Measurements from ENCODE around the gene UQCRQ.
"Not testable (repeated sequence)": the region's sequence is repeated elsewhere in the genome, so short reads cannot be mapped to it uniquely, and the experiment has no call there.

UQCRQ gene

DNA sequence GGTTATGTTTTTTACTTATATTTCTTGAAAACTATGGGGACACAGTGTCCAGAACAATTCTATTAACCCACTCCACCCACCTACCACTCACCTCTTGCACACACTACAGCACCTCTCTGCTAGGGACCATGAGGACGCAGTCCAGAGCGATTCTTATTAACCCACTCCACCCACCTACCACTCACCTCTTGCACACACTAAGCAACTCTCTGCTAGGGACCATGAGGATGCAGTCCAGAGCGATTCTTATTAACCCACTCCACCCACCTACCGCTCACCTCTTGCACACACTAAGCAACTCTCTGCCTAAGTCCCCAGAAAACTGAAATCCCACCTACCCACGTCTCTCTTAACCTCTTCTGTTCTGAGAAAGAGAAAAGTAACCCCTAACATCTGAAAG, 33.8 kb upstream of the UQCRQ start:
- DNase-seq (ENCODE audit: low read depth, low spot score): no peak

DNA sequence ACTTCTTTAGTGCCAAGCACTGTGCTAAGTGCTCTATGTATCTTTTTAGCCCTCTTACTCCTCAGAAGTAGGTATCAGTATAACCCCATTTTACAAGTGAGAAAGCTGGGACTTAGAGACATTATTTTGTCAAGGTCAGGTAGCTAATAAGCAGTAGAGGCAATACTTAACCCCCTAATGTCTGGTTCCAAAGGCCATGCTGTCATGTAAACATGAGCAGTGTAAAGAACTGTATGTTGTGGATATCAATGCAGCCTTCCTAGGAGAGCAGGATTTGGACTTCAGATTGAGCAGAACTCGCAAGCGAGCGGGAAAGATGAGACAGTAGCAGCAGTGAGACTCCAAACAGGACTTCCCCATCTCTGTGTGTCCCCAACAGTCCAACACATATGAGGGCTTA, 32.4 kb upstream of the UQCRQ start:
- no peak for DNase-seq (ENCODE audit: low read depth, low spot score)

DNA sequence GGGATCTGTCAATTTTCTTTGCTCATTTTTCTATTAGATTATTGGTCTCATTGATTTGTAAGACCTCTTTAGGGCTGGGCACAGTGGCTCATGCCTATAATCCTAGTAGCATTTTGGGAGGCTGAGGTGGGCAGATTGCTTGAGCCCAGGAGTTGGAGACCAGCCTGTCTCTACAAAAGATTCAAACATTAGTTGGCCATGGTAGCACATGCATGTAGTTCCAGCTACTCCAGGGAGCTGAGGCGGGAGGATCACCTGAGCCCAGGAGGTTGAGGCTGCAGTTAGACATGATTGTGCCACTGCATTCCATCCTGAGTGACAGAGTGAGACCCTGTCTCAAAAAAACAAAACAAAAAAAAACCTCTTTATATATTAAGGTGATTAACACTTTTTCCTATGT, 29.6 kb upstream of the UQCRQ start:
- DNase-seq (ENCODE audit: low read depth, low spot score): no peak

DNA sequence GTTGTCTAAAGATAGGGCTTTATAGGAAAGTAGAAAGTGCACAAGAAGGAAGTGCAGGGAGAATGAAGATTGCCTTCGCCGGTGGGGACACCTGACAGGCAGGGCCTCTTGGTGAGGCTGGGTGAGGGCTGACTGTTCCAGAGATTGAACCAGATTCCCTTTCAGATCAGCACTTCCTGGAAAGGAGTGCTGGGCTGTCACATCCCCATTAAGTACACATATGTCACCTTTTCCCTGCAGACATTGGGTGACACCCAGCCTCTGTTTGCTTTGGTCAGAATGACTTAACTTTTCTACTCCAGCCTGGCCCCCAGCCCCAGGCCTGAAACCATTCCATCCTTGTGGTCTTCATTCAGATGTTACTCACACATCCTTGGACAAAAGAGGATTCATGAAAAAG, 28.6 kb upstream of the UQCRQ start:
- no peak for DNase-seq (ENCODE audit: low read depth, low spot score)

DNA sequence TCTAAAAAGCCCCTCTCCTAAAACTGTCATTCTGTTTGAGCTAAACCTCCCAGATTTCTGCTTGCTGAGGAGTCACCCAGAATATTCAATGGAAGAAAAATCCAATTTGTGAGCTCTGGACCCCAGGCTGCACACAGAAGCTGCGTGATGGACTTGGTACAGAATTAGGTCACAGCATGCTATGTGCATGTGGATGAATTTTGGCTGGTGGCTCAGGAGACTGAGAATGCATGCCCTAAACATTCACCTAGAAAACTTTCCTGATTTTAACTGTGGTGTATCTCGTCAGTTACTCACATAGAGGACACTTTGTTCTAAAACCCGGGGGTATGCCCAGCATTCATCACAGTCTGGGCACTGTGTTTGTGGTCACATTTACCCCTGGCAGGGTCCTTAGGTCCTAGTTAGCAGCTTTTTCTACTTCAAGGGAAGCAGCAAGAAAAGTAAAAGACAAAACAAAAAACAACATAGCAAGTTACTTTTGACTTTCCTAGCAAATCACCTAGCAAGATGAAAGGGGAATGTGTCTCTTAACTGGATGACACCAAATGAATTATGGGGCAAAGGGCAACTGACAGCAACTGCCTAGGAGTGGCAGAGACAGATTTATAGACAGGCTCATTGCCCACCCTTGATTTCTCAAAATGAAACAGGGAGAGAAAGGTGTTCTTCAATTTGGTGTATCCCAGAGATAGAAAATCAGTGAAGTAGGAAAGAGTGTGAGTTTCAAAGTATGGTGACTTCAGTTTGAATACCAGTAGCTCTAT, 27.7 kb upstream of the UQCRQ start:
- DNase-seq (ENCODE audit: low read depth, low spot score): no peak

DNA sequence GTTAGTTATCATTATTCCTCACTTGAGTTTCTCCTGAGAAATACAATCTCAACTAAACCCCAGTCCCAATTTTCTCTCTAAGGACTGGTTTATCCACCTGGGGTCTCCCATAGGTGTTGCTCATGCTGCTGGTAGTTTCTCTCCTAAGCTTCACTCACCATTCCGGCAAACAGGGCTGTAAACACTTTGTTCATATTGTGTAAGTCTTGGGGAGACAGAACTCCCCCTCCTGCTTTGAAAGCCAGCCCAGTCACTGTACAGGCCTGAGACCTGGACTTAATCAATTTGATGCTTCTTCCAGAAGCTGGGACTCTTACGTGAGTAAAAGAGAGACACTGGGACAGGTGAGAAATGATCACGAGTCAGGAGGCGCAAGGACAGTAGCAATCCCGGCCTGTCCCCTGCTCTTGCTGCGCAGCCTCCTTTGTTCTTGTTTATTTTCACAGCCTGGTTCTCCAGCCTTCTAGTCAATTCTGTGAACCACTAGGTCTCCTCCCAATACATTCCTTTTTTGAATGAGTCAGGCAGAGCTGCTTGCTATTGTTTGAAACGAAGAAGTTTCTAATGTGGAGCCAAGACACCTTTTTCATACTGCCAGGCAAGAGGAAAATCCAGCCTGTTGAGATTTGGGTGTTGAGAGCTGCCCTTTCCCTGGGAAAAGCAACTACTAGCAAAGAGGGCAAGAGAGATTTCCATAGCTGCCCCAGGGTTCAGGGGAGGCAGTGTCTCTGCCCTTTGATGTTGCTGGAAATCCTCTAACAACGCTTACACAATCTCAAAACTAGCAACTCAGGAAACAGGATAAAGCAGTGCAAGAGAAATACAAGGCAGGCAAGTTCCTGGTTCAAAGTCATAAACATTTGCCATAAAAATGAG, 26.8 kb upstream of the UQCRQ start:
- DNase-seq (ENCODE audit: low read depth, low spot score): peak; percentile 82

DNA sequence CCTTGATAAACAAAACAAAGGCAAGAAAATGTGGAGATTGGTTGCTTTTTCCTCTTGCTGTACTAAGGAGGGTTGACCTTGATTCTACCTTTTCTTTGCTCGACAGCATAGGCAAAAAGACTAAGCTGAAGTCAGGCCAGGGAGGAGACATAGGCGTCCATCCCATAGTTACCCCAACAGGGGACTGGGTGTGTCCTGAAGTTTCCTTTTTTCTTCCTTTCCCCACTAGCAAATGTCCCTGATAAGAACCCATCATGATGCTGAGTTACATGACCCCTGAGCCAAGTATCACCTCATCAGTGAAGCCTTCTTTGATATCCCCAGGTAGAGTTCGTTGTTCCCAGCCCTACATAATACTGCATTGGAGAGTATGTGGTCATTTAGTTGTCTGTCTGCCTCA, 26.1 kb upstream of the UQCRQ start:
- no peak for DNase-seq (ENCODE audit: low read depth, low spot score)

DNA sequence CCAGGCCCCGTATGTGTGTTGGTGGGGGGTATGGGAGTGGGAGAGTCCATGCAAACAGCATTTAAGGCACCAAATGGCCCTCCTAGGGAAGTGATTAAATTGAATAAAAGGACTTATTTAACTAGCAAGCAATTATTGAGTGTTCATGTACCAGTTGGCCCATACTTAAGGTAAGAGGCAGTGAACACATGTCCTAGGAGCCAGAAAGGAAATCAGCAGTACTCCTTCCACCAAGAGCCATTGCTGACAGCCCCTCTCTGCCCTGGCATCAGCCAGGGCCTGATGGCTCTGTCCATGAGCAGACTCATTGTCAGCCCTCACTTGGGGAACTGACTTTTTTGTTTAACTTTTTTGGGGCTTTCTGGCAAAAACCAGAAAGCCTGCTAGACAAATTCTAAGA, 25.5 kb upstream of the UQCRQ start:
- no peak for DNase-seq (ENCODE audit: low read depth, low spot score)

DNA sequence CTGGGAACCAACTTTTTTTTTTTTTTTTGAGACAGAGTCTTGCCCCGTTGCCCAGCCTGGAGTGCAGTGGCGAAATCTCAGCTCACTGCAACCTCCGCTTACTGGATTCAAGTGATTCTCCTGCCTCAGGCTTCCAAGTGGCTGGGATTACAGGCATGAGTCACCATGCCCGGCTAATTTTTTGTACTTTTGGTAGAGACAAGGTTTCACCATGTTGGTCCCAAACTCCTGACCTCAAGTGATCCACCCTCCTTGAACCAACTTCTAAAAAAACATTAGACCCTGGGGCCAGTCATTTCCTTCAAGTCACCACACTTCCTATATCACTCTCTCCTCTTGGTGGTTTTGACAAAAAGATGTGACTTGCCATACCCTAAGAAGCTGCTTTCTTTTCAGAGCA, 25.1 kb upstream of the UQCRQ start:
- DNase-seq (ENCODE audit: low read depth, low spot score): peak; percentile 34

DNA sequence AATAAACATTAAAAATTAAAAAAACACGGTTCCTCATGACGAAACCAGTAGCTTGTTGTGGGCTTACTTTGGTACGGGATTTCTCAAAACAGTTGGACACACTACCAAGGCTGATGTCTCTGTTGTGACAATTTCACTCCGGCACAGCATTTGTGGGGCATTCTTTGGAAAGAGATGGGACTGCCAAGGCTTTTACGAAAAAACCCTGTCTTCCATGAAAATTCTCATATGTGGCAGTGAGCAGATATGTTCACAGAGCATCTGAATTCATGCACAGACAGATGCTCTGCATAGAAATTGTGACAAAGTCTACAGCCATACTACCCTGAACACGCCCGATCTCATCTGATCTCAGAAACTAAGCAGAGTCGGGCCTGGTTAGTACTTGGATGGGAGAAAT, 18.2 kb upstream of the UQCRQ start:
- DNase-seq (ENCODE audit: low read depth, low spot score): no peak

DNA sequence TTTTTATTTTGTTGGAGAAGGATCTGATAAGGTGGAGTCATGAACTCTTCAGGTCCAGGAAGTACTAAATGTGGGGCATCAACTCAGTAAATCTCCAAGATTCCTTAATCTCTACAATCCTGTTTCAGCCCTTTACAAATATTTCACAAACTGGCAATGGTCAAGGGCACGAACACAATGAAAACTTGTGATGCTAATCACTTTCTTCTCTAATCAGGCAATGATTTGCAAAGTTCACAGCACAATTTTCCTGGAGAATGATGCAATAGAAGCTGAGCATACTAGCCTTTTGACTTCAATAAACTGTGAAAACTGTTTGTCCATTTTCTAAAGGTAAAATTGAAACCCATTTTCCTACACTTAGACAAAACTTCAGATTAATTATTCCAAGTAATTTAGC, 17.1 kb upstream of the UQCRQ start:
- DNase-seq (ENCODE audit: low read depth, low spot score): no peak

DNA sequence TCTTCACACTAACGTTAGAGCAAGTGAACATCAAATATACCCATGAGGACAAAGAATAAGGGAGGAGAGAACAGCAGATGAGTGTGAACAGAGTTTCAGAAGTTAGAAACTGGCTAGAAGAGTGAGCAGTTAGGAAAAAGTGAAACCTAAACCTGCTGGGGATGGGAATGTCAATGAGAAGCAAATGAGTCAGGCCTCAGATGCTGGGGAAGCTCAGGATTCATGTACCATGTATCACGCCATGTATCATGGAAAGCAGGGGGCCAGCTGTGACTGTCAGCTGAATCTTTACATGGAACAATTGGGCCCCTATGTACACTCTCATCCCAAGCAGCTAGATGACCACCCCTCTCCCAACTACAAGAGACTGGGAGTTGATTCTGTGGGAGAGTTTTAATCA, 16.4 kb upstream of the UQCRQ start:
- peak; percentile 41 for DNase-seq (ENCODE audit: low read depth, low spot score)

DNA sequence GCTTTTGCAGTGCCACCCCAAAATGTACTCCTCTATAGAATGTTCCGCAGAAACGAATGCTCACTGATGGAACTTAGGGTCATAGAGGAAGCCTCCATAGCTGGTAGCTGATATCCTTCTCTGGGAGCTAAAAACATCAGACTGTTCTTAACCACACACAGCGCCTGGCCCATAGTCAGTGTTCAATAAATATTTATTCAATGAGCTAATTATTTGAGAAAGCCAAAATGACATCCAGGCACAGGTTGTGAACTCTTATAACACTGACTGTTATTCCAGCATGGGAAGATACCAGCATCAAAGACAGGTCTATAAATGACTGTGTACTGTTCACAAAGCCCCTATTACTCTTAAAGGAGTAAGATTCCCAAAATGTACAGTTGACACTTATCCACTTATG, 13.1 kb upstream of the UQCRQ start:
- no peak for DNase-seq (ENCODE audit: low read depth, low spot score)

DNA sequence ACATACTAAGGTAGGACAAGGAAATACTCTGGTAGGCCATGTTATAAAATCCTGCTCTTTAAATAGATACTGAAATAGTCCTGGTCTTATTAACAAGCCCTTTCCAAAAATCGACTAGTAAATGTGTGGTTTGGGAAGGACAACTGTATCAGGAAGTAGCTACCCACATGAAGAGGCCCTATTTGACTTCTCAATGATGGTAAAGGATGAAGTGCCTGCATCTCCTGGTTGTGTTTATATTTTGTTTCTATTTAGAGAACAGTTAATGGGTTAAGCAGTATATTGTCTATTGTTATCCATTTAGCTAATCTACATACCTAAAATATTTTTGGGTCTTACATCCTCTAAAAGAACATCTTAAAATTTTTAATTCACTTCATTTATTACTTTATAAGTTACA, 12.7 kb upstream of the UQCRQ start:
- no peak for DNase-seq (ENCODE audit: low read depth, low spot score)

DNA sequence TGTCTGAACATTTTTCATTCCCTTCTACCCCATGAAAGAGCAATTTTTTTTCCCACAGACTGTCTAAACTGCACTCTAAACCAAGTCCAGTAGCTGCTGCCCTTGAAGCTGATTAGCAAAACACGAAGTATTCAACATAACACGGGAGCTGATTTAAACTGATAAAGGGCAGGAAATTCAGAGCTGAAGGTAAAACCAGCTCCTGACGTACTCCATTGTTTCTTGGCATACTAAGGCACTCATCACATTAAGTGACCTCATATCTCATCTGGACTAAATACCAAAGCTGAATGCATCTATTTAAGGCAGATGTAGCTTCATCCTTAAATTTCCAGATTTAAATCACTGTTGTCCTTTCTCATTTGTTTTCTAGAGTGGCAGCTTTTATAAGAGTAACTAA, 12.1 kb upstream of the UQCRQ start:
- DNase-seq (ENCODE audit: low read depth, low spot score): no peak

DNA sequence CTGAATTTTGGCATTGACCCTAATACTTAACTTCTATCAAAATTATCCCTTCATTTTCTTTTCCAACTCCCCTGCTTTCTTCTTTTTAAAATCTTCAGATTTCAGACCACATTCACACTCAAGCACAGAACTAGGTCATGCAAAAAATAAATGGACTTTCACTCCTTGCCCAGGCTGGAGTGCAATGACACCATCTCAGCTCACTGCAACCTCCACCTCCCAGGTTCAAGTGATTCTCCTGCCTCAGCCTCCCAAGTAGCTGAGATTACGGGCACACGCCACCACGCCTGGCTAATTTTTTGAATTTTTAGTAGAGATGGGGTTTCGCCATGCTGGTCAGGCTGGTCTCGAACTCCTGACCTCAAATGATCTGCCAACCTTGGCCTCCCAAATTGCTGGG, 11.4 kb upstream of the UQCRQ start:
- DNase-seq (ENCODE audit: low read depth, low spot score): not testable (repeated sequence)

DNA sequence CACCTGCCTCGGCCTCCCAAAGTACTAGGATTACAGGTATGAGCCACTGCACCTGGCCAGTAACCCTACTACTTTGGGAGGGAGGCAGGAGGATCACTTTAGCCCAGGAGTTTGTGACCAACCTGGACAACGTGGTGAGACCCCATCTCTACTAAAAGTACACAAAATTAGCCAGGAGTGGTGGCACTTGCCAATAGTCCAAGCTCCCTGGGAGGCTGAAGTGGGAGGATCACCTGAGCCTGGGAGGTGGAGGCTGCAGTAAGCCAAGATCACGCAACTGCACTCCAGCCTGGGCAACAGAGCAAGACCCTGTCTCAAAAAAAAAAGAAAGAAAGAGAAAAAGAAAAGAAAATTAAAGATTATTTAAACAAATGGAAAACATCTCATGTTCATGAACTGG, 10.4 kb upstream of the UQCRQ start:
- no peak for DNase-seq (ENCODE audit: low read depth, low spot score)

DNA sequence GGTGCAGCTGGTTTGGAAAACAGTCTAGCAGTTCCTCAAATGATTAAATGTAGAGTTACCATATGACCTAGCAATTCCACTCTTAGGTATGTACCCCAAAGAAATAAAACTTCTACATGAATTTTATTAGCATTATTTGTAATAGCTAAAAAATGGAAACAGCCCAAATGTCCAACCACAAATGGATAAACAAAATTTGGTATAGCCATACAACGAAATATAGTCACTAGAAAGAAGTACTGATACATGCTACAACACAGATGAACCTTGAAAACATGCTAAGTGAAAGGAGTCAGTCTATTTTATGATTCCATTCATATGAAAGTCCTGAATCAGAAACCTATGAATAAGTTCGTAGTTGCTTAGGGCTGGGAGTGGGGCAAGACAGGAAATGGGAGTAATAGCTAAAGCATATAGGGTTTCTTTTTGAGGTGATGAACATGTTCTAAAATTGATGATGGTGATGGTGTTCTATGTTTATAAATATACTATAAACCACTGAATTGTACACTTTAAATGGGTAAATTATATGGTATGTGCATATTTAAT, 6.5 kb upstream of the UQCRQ start:
- no peak for DNase-seq (ENCODE audit: low read depth, low spot score)

DNA sequence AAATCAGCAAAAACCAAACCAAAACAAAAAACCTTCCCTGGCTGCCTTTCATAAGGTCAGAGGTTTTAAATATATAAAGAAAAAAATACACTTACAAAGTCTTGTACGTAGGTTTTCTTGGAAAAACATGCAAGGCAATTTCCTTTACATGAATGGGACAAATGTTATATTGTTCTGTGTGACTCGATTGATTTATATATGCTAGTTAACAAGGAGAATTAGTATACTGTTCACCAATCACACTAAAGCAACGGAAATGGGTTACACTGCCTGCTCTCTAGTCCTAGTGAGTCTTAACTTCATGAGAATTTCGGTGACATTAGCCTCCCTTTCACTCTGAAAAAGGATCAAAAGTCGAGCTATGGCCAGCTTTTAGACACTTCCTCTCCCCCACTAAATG, 5.7 kb upstream of the UQCRQ start:
- DNase-seq (ENCODE audit: low read depth, low spot score): no peak

DNA sequence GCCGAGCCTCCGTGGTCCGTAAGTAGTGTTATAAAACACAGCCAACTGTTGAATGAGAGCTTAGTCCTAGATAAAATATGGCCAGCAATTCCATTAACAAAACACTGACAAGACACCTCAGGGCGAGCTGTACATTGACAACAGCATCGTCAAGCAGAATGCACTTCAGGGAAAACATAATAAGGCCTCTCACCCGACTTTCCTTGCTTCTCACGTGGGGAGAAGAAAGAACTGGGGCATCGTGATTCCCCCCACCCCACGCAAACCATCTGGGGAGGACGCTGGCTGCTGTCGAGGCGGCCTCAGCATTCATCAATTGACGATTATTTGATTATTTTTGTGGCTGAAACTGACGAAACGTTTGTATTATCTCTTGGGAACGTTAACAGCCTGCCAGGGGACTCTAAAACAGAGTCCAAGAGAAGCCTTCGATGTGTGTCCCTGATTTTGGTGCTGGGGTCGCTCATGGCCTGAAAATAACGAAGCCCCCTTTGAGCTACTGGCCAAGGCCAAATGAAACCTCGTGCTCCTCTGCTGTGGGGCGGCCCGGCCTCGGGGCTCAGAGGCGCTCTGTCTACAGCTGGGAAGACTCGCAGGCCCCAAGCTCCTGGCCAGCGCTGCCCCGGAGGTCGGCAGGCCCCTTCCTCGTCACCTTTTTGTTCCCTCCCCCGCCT, 637 bp upstream of the UQCRQ start:
- DNase-seq (ENCODE audit: low read depth, low spot score): no peak

DNA sequence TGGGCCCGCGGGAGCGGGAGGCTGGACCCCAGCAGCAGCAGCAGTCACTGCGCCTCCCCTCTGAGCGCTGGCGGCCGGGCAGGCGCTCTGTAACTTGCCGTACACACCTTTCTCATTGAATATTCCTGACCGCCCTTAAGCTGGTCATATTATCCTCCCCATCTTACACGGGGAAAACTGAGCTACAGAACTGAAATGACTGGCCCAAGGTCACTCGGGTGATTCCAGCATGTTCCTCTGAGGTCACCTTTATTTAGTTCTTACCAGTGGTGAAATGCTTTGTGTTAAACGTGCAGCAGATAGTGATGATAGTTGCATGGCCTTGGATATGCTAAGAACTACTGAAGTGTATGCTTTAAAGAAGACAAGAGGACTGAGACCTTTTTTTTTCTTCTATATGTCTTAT, 607 bp downstream of the UQCRQ start:
- DNase-seq (ENCODE audit: low read depth, low spot score): no peak

DNA sequence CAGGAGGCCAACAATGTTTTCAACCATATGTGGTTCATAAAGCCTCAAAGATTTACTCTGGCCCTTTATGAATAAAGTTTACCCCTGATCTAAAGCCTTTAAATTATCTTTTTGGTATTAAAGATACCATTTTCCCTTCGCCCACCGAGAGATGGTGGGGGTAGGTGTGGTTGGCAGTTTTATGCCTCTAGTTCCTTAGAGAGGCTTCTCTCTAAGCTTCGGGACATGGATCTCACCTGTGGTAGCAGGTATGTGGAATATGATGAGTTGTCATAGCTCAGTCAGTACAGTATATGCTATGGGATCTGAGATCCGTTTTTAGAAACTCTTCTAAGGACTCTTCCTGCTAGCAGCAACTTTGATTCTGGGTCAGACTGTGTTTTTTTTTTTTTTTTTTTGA, 2.3 kb downstream of the UQCRQ start:
- DNase-seq (ENCODE audit: low read depth, low spot score): no peak

Measured in astrocyte of the hippocampus (primary cell).